ENCODE measurements around the gene CANT1. TPM values are rescaled to one million over a fixed set of nuclear protein-coding genes. Genes with fewer than 3 reads are reported as not detected.
A peak's percentile ranks its signal among the peaks of the same experiment; 100 is the strongest.

The CANT1 gene
- total and polyA plus RNA-seq, 2 of the 13 experiments (the other 11 are each of a cell fraction or from before 2014, with no cell fraction given): 34.1 to 42.1 TPM

DNA sequence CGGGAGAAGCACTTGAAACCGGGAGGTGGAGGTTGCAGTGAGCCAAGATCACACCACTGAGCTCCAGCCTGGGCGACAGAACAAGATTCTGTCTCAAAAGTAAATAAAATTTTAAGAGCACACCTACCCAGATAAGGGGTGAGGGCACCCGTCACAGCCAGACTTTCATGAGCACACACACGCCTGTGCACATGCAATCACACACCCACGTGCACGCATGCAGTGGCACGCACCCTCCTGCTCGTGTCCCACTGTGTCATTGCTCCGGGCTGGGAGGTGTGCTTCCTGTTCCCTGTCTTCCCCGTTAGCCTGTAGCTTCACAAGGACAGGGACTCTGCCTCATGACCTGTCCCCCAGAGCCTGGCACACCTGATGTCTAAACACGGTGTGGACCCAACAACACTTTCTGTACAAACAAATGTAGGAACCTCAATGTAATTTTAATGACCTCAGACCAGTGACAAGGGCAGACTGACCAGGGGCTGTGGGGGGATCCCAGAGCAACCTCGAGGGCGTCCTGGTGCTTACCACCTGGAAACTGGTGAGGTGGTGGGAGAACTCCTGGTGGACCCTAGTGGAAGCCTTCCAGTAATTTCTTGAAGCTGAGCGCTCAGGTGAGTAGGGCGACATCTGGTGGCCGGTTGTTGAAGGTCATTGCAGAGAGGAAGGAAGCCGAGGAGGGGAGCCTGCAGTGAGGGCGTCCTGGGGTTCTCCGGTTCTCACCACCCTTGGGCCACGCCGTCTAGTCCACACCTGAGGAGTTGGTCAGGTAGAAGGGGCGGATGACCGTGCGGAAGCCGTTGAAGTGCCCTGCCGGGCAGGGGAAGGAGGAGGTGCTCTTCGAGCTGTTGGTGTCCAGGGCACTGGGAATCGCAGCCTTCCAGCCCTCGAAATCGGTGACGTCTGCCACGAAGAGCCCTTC is 38.5 kb downstream of the CANT1 start (continued):
- TF ChIP-seq, protein P1, sequence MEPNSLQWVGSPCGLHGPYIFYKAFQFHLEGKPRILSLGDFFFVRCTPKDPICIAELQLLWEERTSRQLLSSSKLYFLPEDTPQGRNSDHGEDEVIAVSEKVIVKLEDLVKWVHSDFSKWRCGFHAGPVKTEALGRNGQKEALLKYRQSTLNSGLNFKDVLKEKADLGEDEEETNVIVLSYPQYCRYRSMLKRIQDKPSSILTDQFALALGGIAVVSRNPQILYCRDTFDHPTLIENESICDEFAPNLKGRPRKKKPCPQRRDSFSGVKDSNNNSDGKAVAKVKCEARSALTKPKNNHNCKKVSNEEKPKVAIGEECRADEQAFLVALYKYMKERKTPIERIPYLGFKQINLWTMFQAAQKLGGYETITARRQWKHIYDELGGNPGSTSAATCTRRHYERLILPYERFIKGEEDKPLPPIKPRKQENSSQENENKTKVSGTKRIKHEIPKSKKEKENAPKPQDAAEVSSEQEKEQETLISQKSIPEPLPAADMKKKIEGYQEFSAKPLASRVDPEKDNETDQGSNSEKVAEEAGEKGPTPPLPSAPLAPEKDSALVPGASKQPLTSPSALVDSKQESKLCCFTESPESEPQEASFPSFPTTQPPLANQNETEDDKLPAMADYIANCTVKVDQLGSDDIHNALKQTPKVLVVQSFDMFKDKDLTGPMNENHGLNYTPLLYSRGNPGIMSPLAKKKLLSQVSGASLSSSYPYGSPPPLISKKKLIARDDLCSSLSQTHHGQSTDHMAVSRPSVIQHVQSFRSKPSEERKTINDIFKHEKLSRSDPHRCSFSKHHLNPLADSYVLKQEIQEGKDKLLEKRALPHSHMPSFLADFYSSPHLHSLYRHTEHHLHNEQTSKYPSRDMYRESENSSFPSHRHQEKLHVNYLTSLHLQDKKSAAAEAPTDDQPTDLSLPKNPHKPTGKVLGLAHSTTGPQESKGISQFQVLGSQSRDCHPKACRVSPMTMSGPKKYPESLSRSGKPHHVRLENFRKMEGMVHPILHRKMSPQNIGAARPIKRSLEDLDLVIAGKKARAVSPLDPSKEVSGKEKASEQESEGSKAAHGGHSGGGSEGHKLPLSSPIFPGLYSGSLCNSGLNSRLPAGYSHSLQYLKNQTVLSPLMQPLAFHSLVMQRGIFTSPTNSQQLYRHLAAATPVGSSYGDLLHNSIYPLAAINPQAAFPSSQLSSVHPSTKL (CRISPR knock-in tag; IDR thresholded peaks at IDR 0.05): peak; percentile 37; the same call in 1 of the 2 replicates
- TF ChIP-seq, protein P2, sequence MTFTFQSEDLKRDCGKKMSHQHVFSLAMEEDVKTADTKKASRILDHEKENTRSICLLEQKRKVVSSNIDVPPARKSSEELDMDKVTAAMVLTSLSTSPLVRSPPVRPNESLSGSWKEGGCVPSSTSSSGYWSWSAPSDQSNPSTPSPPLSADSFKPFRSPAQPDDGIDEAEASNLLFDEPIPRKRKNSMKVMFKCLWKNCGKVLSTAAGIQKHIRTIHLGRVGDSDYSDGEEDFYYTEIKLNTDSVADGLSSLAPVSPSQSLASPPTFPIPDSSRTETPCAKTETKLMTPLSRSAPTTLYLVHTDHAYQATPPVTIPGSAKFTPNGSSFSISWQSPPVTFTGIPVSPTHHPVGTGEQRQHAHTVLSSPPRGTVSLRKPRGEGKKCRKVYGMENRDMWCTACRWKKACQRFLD (CRISPR knock-in tag; IDR thresholded peaks at IDR 0.05; ENCODE audit: borderline replicate concordance): no peak
- TF ChIP-seq ZNF547 (CRISPR knock-in tag; IDR thresholded peaks at IDR 0.05): no peak
- peak; percentile 93 for TF ChIP-seq RAD21 (CRISPR knock-in tag; IDR thresholded peaks at IDR 0.05)
- TF ChIP-seq, protein P3, sequence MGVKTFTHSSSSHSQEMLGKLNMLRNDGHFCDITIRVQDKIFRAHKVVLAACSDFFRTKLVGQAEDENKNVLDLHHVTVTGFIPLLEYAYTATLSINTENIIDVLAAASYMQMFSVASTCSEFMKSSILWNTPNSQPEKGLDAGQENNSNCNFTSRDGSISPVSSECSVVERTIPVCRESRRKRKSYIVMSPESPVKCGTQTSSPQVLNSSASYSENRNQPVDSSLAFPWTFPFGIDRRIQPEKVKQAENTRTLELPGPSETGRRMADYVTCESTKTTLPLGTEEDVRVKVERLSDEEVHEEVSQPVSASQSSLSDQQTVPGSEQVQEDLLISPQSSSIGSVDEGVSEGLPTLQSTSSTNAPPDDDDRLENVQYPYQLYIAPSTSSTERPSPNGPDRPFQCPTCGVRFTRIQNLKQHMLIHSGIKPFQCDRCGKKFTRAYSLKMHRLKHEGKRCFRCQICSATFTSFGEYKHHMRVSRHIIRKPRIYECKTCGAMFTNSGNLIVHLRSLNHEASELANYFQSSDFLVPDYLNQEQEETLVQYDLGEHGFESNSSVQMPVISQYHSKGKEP (CRISPR knock-in tag; IDR thresholded peaks at IDR 0.05): no peak
- no peak for TF ChIP-seq ZNF143 (CRISPR knock-in tag; IDR thresholded peaks at IDR 0.05)
- TF ChIP-seq, protein P4, sequence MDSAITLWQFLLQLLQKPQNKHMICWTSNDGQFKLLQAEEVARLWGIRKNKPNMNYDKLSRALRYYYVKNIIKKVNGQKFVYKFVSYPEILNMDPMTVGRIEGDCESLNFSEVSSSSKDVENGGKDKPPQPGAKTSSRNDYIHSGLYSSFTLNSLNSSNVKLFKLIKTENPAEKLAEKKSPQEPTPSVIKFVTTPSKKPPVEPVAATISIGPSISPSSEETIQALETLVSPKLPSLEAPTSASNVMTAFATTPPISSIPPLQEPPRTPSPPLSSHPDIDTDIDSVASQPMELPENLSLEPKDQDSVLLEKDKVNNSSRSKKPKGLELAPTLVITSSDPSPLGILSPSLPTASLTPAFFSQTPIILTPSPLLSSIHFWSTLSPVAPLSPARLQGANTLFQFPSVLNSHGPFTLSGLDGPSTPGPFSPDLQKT (CRISPR knock-in tag; IDR thresholded peaks at IDR 0.05; ENCODE audit: borderline replicate concordance): no peak
- TF ChIP-seq, protein P5, sequence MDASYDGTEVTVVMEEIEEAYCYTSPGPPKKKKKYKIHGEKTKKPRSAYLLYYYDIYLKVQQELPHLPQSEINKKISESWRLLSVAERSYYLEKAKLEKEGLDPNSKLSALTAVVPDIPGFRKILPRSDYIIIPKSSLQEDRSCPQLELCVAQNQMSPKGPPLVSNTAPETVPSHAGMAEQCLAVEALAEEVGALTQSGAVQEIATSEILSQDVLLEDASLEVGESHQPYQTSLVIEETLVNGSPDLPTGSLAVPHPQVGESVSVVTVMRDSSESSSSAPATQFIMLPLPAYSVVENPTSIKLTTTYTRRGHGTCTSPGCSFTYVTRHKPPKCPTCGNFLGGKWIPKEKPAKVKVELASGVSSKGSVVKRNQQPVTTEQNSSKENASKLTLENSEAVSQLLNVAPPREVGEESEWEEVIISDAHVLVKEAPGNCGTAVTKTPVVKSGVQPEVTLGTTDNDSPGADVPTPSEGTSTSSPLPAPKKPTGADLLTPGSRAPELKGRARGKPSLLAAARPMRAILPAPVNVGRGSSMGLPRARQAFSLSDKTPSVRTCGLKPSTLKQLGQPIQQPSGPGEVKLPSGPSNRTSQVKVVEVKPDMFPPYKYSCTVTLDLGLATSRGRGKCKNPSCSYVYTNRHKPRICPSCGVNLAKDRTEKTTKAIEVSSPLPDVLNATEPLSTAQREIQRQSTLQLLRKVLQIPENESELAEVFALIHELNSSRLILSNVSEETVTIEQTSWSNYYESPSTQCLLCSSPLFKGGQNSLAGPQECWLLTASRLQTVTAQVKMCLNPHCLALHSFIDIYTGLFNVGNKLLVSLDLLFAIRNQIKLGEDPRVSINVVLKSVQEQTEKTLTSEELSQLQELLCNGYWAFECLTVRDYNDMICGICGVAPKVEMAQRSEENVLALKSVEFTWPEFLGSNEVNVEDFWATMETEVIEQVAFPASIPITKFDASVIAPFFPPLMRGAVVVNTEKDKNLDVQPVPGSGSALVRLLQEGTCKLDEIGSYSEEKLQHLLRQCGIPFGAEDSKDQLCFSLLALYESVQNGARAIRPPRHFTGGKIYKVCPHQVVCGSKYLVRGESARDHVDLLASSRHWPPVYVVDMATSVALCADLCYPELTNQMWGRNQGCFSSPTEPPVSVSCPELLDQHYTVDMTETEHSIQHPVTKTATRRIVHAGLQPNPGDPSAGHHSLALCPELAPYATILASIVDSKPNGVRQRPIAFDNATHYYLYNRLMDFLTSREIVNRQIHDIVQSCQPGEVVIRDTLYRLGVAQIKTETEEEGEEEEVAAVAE (CRISPR knock-in tag; IDR thresholded peaks at IDR 0.05; ENCODE audit: borderline replicate concordance): peak; percentile 58; the same call in 1 of the 2 replicates
- no peak for TF ChIP-seq ZNF225 (CRISPR knock-in tag; IDR thresholded peaks at IDR 0.05)
- 0 out of 2 replicates have a peak, but pooled peaks have one; percentile 20 for TF ChIP-seq RELA (CRISPR knock-in tag; IDR thresholded peaks at IDR 0.05)
- TF ChIP-seq, protein P6, sequence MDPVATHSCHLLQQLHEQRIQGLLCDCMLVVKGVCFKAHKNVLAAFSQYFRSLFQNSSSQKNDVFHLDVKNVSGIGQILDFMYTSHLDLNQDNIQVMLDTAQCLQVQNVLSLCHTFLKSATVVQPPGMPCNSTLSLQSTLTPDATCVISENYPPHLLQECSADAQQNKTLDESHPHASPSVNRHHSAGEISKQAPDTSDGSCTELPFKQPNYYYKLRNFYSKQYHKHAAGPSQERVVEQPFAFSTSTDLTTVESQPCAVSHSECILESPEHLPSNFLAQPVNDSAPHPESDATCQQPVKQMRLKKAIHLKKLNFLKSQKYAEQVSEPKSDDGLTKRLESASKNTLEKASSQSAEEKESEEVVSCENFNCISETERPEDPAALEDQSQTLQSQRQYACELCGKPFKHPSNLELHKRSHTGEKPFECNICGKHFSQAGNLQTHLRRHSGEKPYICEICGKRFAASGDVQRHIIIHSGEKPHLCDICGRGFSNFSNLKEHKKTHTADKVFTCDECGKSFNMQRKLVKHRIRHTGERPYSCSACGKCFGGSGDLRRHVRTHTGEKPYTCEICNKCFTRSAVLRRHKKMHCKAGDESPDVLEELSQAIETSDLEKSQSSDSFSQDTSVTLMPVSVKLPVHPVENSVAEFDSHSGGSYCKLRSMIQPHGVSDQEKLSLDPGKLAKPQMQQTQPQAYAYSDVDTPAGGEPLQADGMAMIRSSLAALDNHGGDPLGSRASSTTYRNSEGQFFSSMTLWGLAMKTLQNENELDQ (CRISPR knock-in tag; IDR thresholded peaks at IDR 0.05; ENCODE audit: borderline replicate concordance): no peak
- no peak for TF ChIP-seq PLRG1 (conservative IDR thresholded peaks at IDR 0.05)
